Right lobe of liver (tissue), 6 donors: ENCODE results near the gene SLC1A2. TPM values are rescaled to one million over a fixed set of nuclear protein-coding genes. Genes with fewer than 3 reads are reported as not detected.

ENCODE experiments used
- ATAC-seq, 4 donors: fragments of 200-7000 bp; cut with Tn5 transposase; one replicate each; pipeline ENCODE4 v1.9.1; 2020; ENCODE audit warnings: mild to moderate bottlenecking in 4 of 4, moderate library complexity in 4 of 4
- DNase-seq, 3 donors: peaks; one replicate each; pipeline ENCODE4 v3.0.0-alpha.2; 2020
- H3K27ac ChIP-seq, 3 donors: fragments of 200-600 bp; one replicate each; pipeline ENCODE4 v1.8.0; 2022
- H3K27me3 ChIP-seq, 2 donors: fragments of 200-600 bp; one replicate each; pipeline ENCODE4 v1.8.0; 2022
- H3K36me3 ChIP-seq, 4 donors: fragments of 200-600 bp; sonication (generic) in 1 of 4; one replicate each; pipeline versions ENCODE4 v1.5.1 to v1.8.0; 2017 to 2022; ENCODE audit warnings: control low read depth in 1 of 4
- H3K4me1 ChIP-seq, 4 donors: fragments of 200-600 bp; sonication (generic) in 1 of 4; one replicate each; pipeline versions ENCODE4 v1.5.1 to v1.8.0; 2017 to 2022; ENCODE audit warnings: control low read depth in 1 of 4
- H3K4me3 ChIP-seq, 3 donors: fragments of 200-600 bp; one replicate each; pipeline ENCODE4 v1.8.0; 2022
- H3K9me3 ChIP-seq, 4 donors: fragments of 200-600 bp; sonication (generic) in 1 of 4; one replicate each; pipeline versions ENCODE4 v1.5.1 to v1.8.0; 2017 to 2022; ENCODE audit warnings: control low read depth in 1 of 4
- CTCF ChIP-seq, 4 donors: fragments of 200-600 bp in 3 of 4; fragments of 450-650 bp in 1 of 4; IDR thresholded peaks; one replicate each; pipeline versions ENCODE4 v1.5.1 to v1.8.0; 2016 to 2022; ENCODE audit warnings: antibody characterized with exemption in 4 of 4, mild to moderate bottlenecking in 2 of 4
- POLR2A ChIP-seq: fragments of 450-650 bp; IDR thresholded peaks from one replicate; pipeline ENCODE4 v1.6.1; 2017; ENCODE audit warnings: antibody characterized with exemption, mild to moderate bottlenecking
- WGBS: methylation state at CpG from one replicate; pipeline ENCODE4 v1.1.6; 2018; ENCODE audit warnings: low coverage, low lambda C conversion rate; ENCODE audit not compliant: insufficient coverage; ENCODE audit errors: missing lambda C conversion rate; 5-methylcytosine and 5-hydroxymethylcytosine counted together
- intact Hi-C, 2 donors: fragments of 100-400 bp; cut with DNase I; formaldehyde crosslinking; loops; one replicate each; pipeline versions ENCODE4 v1.11.2 to v1.14.1; 2022
- total RNA-seq, 6 experiments: library from RNA; depleted of rRNA in 2 of 6; stranded (reverse); fragments of >200 nt in 2 of 6; fragmentation: NEBNext Ultra II Directional in 3 of 6; extraction: Animal tissue kit (Norgen Biotek cat#: 25700) in 3 of 6; gene quantifications; one replicate each; pipeline versions ENCODE4 v1.1.0 to v1.2.4, GENCODE V29; 2016 to 2023
- donor health status: DM: no; HTN: yes; CAD: no.
- donor health status: DM: no; HTN: no; CAD: no.
- donor health status: DM: no; HTN: no; CAD: no.
- donor health status: DM: no; HTN: yes; CAD: no.
- donor health status: DM: no; HTN: yes; CAD: no.

SLC1A2 gene
- total RNA-seq, 6 experiments from 2014 or later, result 7.6 to 87.4 (median 13.3) TPM

GRCh38 chr11:35260342-35260985 lies 158.9 kb downstream of the SLC1A2 start:
- Histone ChIP-seq H3K36me3 (peaks cover 0 to 18% (median 0%) of the 10 kb centered on the region in 4 donors), H3K4me1 (peaks cover 0 to 13% (median 0%) of the 10 kb centered on the region in 4 donors), H3K9me3 (no peaks in the 10 kb centered on the region), H3K4me3 (no peak overlapping the region), H3K27ac (no peak overlapping the region), H3K27me3 (no peaks in the 10 kb centered on the region)
- WGBS, result 75% methylated on average over 10 of the region's 10 CpGs
- no peak for ATAC-seq
- DNase-seq, result no peak
- intact Hi-C loops, result no loop called here
- TF ChIP-seq CTCF (IDR thresholded peaks at IDR 0.05) (no peak), POLR2A (no peak)

GRCh38 chr11:35259529-35259928 lies 159.8 kb downstream of the SLC1A2 start:
- Histone ChIP-seq H3K4me3 (no peak overlapping the region), H3K27ac (no peak overlapping the region), H3K4me1 (peaks cover 0 to 18% (median 0%) of the 10 kb centered on the region in 4 donors), H3K36me3 (peaks cover 0 to 9% (median 0%) of the 10 kb centered on the region in 4 donors), H3K9me3 (no peaks in the 10 kb centered on the region), H3K27me3 (no peaks in the 10 kb centered on the region)
- no peak for TF ChIP-seq CTCF (IDR thresholded peaks at IDR 0.05)
- no peak for TF ChIP-seq POLR2A
- intact Hi-C loops, result no loop called here
- 92% methylated on average over 2 of the region's 2 CpGs for WGBS
- ATAC-seq (no peak), DNase-seq (no peak)

- 21% methylated on average over 2 of the region's 2 CpGs for WGBS
- TF ChIP-seq CTCF (IDR thresholded peaks at IDR 0.05), result no peak
- TF ChIP-seq POLR2A, result no peak
- Histone ChIP-seq H3K9me3 (no peaks in the 10 kb centered on the region), H3K27ac (no peak overlapping the region), H3K36me3 (peaks cover 0 to 6% (median 0%) of the 10 kb centered on the region in 4 donors), H3K27me3 (no peaks in the 10 kb centered on the region), H3K4me3 (no peak overlapping the region), H3K4me1 (peaks cover 0 to 18% (median 0%) of the 10 kb centered on the region in 4 donors)
- intact Hi-C loops, result no loop called here
- peak; percentile 19 to 69 (median 48) for ATAC-seq
- no peak for DNase-seq
These were observed 162.1 kb downstream of the SLC1A2 start for GRCh38 chr11:35257281-35257680.

GRCh38 chr11:35256296-35256695 lies 163.1 kb downstream of the SLC1A2 start:
- Histone ChIP-seq H3K27me3 (no peaks in the 10 kb centered on the region), H3K4me3 (no peak overlapping the region), H3K36me3 (peaks cover 0 to 6% (median 0%) of the 10 kb centered on the region in 4 donors), H3K9me3 (no peaks in the 10 kb centered on the region), H3K4me1 (peaks cover 0 to 18% (median 0%) of the 10 kb centered on the region in 4 donors), H3K27ac (peak overlapping the region in 1 of 3 donors; percentile 39)
- intact Hi-C loops, result no loop called here
- no peak for ATAC-seq
- no peak for TF ChIP-seq POLR2A
- no peak for TF ChIP-seq CTCF (IDR thresholded peaks at IDR 0.05)
- no peak for DNase-seq
